GM21619 (cell line): ENCODE measurements around the gene FAM83B.
"Not testable (repeated sequence)": the region's sequence is repeated elsewhere in the genome, so short reads cannot be mapped to it uniquely, and the experiment has no call there.

Source experiments
- ATAC-seq: cut with Tn5 transposase; IDR thresholded peaks from one replicate; pipeline ENCODE4 v1.9.1; 2021; ENCODE audit not compliant: unreplicated experiment

Gene FAM83B

GRCh38 chr6:54860132-54860531 lies 13.6 kb downstream of the FAM83B start:
- no peak for ATAC-seq

GRCh38 chr6:54860739-54861138 lies 14.2 kb downstream of the FAM83B start:
- ATAC-seq, result no peak

GRCh38 chr6:54861905-54862616 lies 15.5 kb downstream of the FAM83B start:
- ATAC-seq, result no peak

- no peak for ATAC-seq
These were observed 17.7 kb downstream of the FAM83B start for GRCh38 chr6:54864272-54864671.

- no peak for ATAC-seq
These were observed 18.6 kb downstream of the FAM83B start for GRCh38 chr6:54865091-54865631.

- no peak for ATAC-seq
These were observed 22.0 kb downstream of the FAM83B start for GRCh38 chr6:54868556-54868955.

GRCh38 chr6:54873599-54873998 lies 27.0 kb downstream of the FAM83B start:
- no peak for ATAC-seq

- ATAC-seq, result no peak
These were observed 27.9 kb downstream of the FAM83B start for GRCh38 chr6:54874349-54875048.

GRCh38 chr6:54875539-54875938 lies 29.0 kb downstream of the FAM83B start:
- ATAC-seq, result no peak

GRCh38 chr6:54876365-54876764 lies 29.8 kb downstream of the FAM83B start:
- no peak for ATAC-seq

GRCh38 chr6:54876871-54877270 lies 30.3 kb downstream of the FAM83B start:
- no peak for ATAC-seq

- peak; percentile 48 for ATAC-seq
These were observed 31.2 kb downstream of the FAM83B start for GRCh38 chr6:54877713-54878317.

- no peak for ATAC-seq
These were observed 32.1 kb downstream of the FAM83B start for GRCh38 chr6:54878718-54879117.

GRCh38 chr6:54879188-54879985 lies 32.8 kb downstream of the FAM83B start:
- no peak for ATAC-seq

GRCh38 chr6:54881067-54881730 lies 34.6 kb downstream of the FAM83B start:
- ATAC-seq, result no peak

GRCh38 chr6:54881891-54882290 lies 35.3 kb downstream of the FAM83B start:
- ATAC-seq, result not testable (repeated sequence)

GRCh38 chr6:54886932-54887584 lies 40.5 kb downstream of the FAM83B start:
- ATAC-seq, result no peak

- no peak for ATAC-seq
These were observed 45.0 kb downstream of the FAM83B start for GRCh38 chr6:54891536-54891935.

- ATAC-seq, result no peak
These were observed 46.3 kb downstream of the FAM83B start for GRCh38 chr6:54892831-54893230.

GRCh38 chr6:54893818-54894217 lies 47.2 kb downstream of the FAM83B start:
- no peak for ATAC-seq
